Esophagus muscularis mucosa (tissue), 3 donors: Measurements from ENCODE around the gene ZKSCAN1.

Experiments used
- CTCF ChIP-seq, 3 experiments: fragments of 200-600 bp in 2 of 3; fragments of 450-650 bp in 1 of 3; sonication (generic) in 2 of 3; IDR thresholded peaks; one replicate each; pipeline ENCODE4 v1.5.1; 2017 to 2019; ENCODE audit warnings: antibody characterized with exemption in 3 of 3, mild to moderate bottlenecking in 2 of 3, moderate library complexity in 1 of 3
- POLR2A ChIP-seq: fragments of 450-650 bp; IDR thresholded peaks from one replicate; pipeline ENCODE4 v1.6.1; 2017; ENCODE audit warnings: antibody characterized with exemption, moderate library complexity, mild to moderate bottlenecking, low read depth
- POLR2AphosphoS5 ChIP-seq, 2 donors: sonication (generic); formaldehyde crosslinking; IDR thresholded peaks; one replicate each; pipeline ENCODE4 v1.6.1; 2017; ENCODE audit warnings: antibody characterized with exemption in 2 of 2

GRCh38 chr7:99984593-99984992 lies 30.8 kb upstream of the ZKSCAN1 start:
- TF ChIP-seq CTCF (IDR thresholded peaks at IDR 0.05), result no peak
- no peak for TF ChIP-seq POLR2AphosphoS5 (IDR thresholded peaks at IDR 0.05)
- no peak for TF ChIP-seq POLR2A
